GM23338 (cell line): ENCODE results near the gene TEX9. TPM values are rescaled to one million over a fixed set of nuclear protein-coding genes. Genes with fewer than 3 reads are reported as not detected.

Experiments
- ATAC-seq: fragments of 200-7000 bp; cut with Tn5 transposase; 3 replicates; pipeline ENCODE4 v1.9.1; 2020
- DNase-seq: peaks from one replicate; pipeline ENCODE4 v3.0.0-alpha.2; 2015; ENCODE audit warnings: low spot score
- H2AFZ ChIP-seq: fragments of 200-600 bp; sonication (generic); 2 replicates; pipeline ENCODE4 v1.8.0; 2016; ENCODE audit warnings: antibody characterized with exemption, mild to moderate bottlenecking, moderate library complexity
- H3F3A ChIP-seq: fragments of 200-600 bp; sonication (generic); replicated peaks from 2 replicates; pipeline ENCODE4 v1.8.0; 2017; ENCODE audit warnings: antibody characterized with exemption, mixed run types, low read depth
- H3K27ac ChIP-seq: fragments of 200-600 bp; sonication (generic); 2 replicates; pipeline ENCODE4 v1.6.1; 2016; ENCODE audit warnings: low read depth
- H3K27me3 ChIP-seq: fragments of 200-600 bp; sonication (generic); 2 replicates; pipeline ENCODE4 v1.8.0; 2016; ENCODE audit warnings: mild to moderate bottlenecking, mixed run types, moderate library complexity; ENCODE audit not compliant: insufficient read depth
- H3K36me3 ChIP-seq: fragments of 200-600 bp; sonication (generic); 2 replicates; pipeline ENCODE4 v1.8.0; 2016; ENCODE audit warnings: mild to moderate bottlenecking; ENCODE audit not compliant: insufficient read depth
- H3K4me1 ChIP-seq: fragments of 200-600 bp; sonication (generic); 2 replicates; pipeline ENCODE4 v1.8.0; 2016; ENCODE audit warnings: mild to moderate bottlenecking, moderate library complexity; ENCODE audit not compliant: insufficient read depth
- H3K4me2 ChIP-seq: fragments of 200-600 bp; sonication (generic); 2 replicates; pipeline ENCODE4 v1.7.1; 2017; ENCODE audit warnings: mixed run types
- H3K4me3 ChIP-seq: fragments of 200-600 bp; sonication (generic); 2 replicates; pipeline ENCODE4 v1.6.1; 2016; ENCODE audit warnings: mixed run types
- H3K79me2 ChIP-seq: fragments of 200-600 bp; sonication (generic); replicated peaks from 2 replicates; pipeline ENCODE4 v1.8.0; 2017; ENCODE audit warnings: mild to moderate bottlenecking; ENCODE audit not compliant: insufficient read depth
- H3K9me2 ChIP-seq: fragments of 200-600 bp; sonication (generic); 2 replicates; pipeline ENCODE4 v1.8.0; 2017; ENCODE audit not compliant: insufficient read depth
- H4K20me1 ChIP-seq: fragments of 200-600 bp; sonication (generic); replicated peaks from 2 replicates; pipeline ENCODE4 v1.8.0; 2017; ENCODE audit warnings: mild to moderate bottlenecking; ENCODE audit not compliant: insufficient read depth
- H3K27ac Mint-ChIP-seq: 2 replicates; pipeline ENCODE4 v1.8.0; 2020; ENCODE audit warnings: inconsistent platforms, mild to moderate bottlenecking, moderate library complexity, mixed read lengths
- H3K27me3 Mint-ChIP-seq: 3 replicates; pipeline ENCODE4 v1.8.0; 2022; ENCODE audit warnings: low read depth, mild to moderate bottlenecking, moderate library complexity, mixed read lengths, inconsistent platforms; ENCODE audit not compliant: insufficient read depth, poor library complexity
- H3K36me3 Mint-ChIP-seq: 3 replicates; pipeline ENCODE4 v1.8.0; 2021; ENCODE audit warnings: low read depth, mild to moderate bottlenecking, inconsistent platforms, moderate library complexity, mixed read lengths
- H3K4me1 Mint-ChIP-seq: 3 replicates; pipeline ENCODE4 v1.8.0; 2020; ENCODE audit warnings: mild to moderate bottlenecking, inconsistent platforms, mixed read lengths
- H3K4me3 Mint-ChIP-seq: 3 replicates; pipeline ENCODE4 v1.8.0; 2021; ENCODE audit warnings: moderate library complexity, mild to moderate bottlenecking, inconsistent platforms, mixed read lengths
- H3K9me3 Mint-ChIP-seq: 3 replicates; pipeline ENCODE4 v1.8.0; 2020; ENCODE audit warnings: moderate library complexity, mild to moderate bottlenecking, inconsistent platforms, mixed read lengths
- CREB1 ChIP-seq: fragments of 250-450 bp; sonication (Bioruptor Pico); IDR thresholded peaks from 2 replicates; pipeline ENCODE4 v1.5.0; 2020; ENCODE audit warnings: low read depth, mild to moderate bottlenecking, moderate library complexity
- CTCF ChIP-seq, 2 experiments: fragments of 200-600 bp in 1 of 2; sonication (generic) in 1 of 2; conservative IDR thresholded peaks; 2 replicates each; pipeline versions ENCODE4 v1.5.1 to v1.6.1; 2016 to 2017; ENCODE audit warnings: antibody characterized with exemption in 2 of 2, low read depth in 2 of 2, mild to moderate bottlenecking in 2 of 2, moderate library complexity in 1 of 2
- EZH2 ChIP-seq: fragments of 200-600 bp; sonication (generic); IDR thresholded peaks from one replicate; pipeline ENCODE4 v1.8.0; 2017; ENCODE audit warnings: antibody characterized with exemption, mild to moderate bottlenecking, low read depth; ENCODE audit not compliant: unreplicated experiment
- EZH2phosphoT487 ChIP-seq: fragments of 200-600 bp; sonication (generic); IDR thresholded peaks from one replicate; pipeline ENCODE4 v1.8.1; 2018; ENCODE audit warnings: antibody characterized with exemption; ENCODE audit not compliant: unreplicated experiment
- JUNB ChIP-seq: IDR thresholded peaks from one replicate; pipeline ENCODE4 v1.6.1; 2016; ENCODE audit warnings: antibody characterized with exemption; ENCODE audit not compliant: unreplicated experiment
- NANOG ChIP-seq: IDR thresholded peaks from 2 replicates; pipeline ENCODE4 v1.6.1; 2016; ENCODE audit warnings: antibody characterized with exemption, borderline replicate concordance
- POLR2AphosphoS5 ChIP-seq: IDR thresholded peaks from 2 replicates; pipeline ENCODE4 v1.6.1; 2016; ENCODE audit warnings: antibody characterized with exemption, low read depth
- STAT1 ChIP-seq: IDR thresholded peaks from one replicate; pipeline ENCODE4 v1.6.1; 2016; ENCODE audit warnings: antibody characterized with exemption; ENCODE audit not compliant: unreplicated experiment
- ZNF114 ChIP-seq: fragments of 250-450 bp; sonication (Bioruptor Pico); IDR thresholded peaks from 2 replicates; pipeline ENCODE4 v1.5.0; 2020; ENCODE audit warnings: mild to moderate bottlenecking, moderate library complexity
- ZNF331 ChIP-seq: fragments of 250-450 bp; sonication (Bioruptor Pico); IDR thresholded peaks from 2 replicates; pipeline ENCODE4 v1.5.0; 2020; ENCODE audit warnings: low read depth, mild to moderate bottlenecking, moderate library complexity
- polyA plus RNA-seq: library from polyadenylated mRNA; unstranded; fragments of >200 nt; fragmentation: Nextera tagmentation; extraction: Ambion mirVana; gene quantifications from 2 replicates; pipeline ENCODE4 v1.2.1, GENCODE V29; 2016
- total RNA-seq: library from RNA; depleted of rRNA; stranded (reverse); fragments of >200 nt; shearing (Covaris generic); gene quantifications from 2 replicates; pipeline ENCODE4 v1.2.3, GENCODE V29; 2014
- TF ChIP-seq, protein P1 (sequence below): fragments of 250-450 bp; sonication (Bioruptor Pico); IDR thresholded peaks from 2 replicates; pipeline ENCODE4 v1.5.0; 2020; ENCODE audit warnings: mild to moderate bottlenecking, moderate library complexity
- TF ChIP-seq, protein P2 (sequence below): IDR thresholded peaks from 2 replicates; pipeline ENCODE4 v1.6.1; 2016; ENCODE audit warnings: antibody characterized with exemption

The TEX9 gene
- total and polyA plus RNA-seq, 2 experiments from 2014 or later = 19.6 to 21.8 TPM

GRCh38 chr15:56369234-56369633 lies 4.0 kb downstream of the TEX9 start (continued):
- no peak for TF ChIP-seq EZH2
- no peak for TF ChIP-seq ZNF331 (CRISPR knock-in tag)
- no peak for TF ChIP-seq CREB1 (CRISPR knock-in tag)
- TF ChIP-seq POLR2AphosphoS5 = no peak
- TF ChIP-seq ZNF114 = no peak
- no peak for TF ChIP-seq CTCF (conservative IDR thresholded peaks at IDR 0.05; ENCODE audit: low read depth in 2 of 2)
- TF ChIP-seq JUNB = no peak
- TF ChIP-seq NANOG = no peak
- no peak for TF ChIP-seq EZH2phosphoT487

GRCh38 chr15:56371495-56372147 lies 6.4 kb downstream of the TEX9 start:
- Mint-ChIP-seq H3K27me3 (peaks cover 1% of the 10 kb centered on the region), H3K9me3 (no peaks in the 10 kb centered on the region), H3K36me3 (peaks cover 12% of the 10 kb centered on the region; the same call in 2 of the 3 replicates), H3K27ac (no peak overlapping the region), H3K4me3 (no peak overlapping the region), H3K4me1 (peaks cover 6% of the 10 kb centered on the region; the same call in 2 of the 3 replicates)
- no peaks in the 10 kb centered on the region for H3K27me3 ChIP-seq
- H3K9me2 ChIP-seq = no peaks in the 10 kb centered on the region
- peak; percentile 6 for DNase-seq
- no peak overlapping the region for H3K4me3 ChIP-seq
- ATAC-seq = no peak
- H2AFZ ChIP-seq = no peak overlapping the region
- H3K4me1 ChIP-seq = 0 out of 2 replicates have a peak, but pooled peaks cover under 1% of the 10 kb centered on the region
- H3K27ac ChIP-seq = no peak overlapping the region
- H3K79me2 ChIP-seq = peaks cover 24% of the 10 kb centered on the region; the same call in 1 of the 2 replicates
- TF ChIP-seq, protein P1, sequence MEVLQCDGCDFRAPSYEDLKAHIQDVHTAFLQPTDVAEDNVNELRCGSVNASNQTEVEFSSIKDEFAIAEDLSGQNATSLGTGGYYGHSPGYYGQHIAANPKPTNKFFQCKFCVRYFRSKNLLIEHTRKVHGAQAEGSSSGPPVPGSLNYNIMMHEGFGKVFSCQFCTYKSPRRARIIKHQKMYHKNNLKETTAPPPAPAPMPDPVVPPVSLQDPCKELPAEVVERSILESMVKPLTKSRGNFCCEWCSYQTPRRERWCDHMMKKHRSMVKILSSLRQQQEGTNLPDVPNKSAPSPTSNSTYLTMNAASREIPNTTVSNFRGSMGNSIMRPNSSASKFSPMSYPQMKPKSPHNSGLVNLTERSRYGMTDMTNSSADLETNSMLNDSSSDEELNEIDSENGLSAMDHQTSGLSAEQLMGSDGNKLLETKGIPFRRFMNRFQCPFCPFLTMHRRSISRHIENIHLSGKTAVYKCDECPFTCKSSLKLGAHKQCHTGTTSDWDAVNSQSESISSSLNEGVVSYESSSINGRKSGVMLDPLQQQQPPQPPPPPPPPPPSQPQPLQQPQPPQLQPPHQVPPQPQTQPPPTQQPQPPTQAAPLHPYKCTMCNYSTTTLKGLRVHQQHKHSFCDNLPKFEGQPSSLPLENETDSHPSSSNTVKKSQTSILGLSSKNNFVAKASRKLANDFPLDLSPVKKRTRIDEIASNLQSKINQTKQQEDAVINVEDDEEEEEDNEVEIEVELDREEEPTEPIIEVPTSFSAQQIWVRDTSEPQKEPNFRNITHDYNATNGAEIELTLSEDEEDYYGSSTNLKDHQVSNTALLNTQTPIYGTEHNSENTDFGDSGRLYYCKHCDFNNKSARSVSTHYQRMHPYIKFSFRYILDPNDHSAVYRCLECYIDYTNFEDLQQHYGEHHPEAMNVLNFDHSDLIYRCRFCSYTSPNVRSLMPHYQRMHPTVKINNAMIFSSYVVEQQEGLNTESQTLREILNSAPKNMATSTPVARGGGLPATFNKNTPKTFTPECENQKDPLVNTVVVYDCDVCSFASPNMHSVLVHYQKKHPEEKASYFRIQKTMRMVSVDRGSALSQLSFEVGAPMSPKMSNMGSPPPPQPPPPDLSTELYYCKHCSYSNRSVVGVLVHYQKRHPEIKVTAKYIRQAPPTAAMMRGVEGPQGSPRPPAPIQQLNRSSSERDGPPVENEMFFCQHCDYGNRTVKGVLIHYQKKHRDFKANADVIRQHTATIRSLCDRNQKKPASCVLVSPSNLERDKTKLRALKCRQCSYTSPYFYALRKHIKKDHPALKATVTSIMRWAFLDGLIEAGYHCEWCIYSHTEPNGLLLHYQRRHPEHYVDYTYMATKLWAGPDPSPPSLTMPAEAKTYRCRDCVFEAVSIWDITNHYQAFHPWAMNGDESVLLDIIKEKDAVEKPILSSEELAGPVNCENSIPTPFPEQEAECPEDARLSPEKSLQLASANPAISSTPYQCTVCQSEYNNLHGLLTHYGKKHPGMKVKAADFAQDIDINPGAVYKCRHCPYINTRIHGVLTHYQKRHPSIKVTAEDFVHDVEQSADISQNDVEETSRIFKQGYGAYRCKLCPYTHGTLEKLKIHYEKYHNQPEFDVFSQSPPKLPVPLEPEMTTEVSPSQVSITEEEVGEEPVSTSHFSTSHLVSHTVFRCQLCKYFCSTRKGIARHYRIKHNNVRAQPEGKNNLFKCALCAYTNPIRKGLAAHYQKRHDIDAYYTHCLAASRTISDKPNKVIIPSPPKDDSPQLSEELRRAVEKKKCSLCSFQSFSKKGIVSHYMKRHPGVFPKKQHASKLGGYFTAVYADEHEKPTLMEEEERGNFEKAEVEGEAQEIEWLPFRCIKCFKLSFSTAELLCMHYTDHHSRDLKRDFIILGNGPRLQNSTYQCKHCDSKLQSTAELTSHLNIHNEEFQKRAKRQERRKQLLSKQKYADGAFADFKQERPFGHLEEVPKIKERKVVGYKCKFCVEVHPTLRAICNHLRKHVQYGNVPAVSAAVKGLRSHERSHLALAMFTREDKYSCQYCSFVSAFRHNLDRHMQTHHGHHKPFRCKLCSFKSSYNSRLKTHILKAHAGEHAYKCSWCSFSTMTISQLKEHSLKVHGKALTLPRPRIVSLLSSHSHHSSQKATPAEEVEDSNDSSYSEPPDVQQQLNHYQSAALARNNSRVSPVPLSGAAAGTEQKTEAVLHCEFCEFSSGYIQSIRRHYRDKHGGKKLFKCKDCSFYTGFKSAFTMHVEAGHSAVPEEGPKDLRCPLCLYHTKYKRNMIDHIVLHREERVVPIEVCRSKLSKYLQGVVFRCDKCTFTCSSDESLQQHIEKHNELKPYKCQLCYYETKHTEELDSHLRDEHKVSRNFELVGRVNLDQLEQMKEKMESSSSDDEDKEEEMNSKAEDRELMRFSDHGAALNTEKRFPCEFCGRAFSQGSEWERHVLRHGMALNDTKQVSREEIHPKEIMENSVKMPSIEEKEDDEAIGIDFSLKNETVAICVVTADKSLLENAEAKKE (CRISPR knock-in tag) = no peak
- TF ChIP-seq EZH2phosphoT487 = no peak
- TF ChIP-seq ZNF331 (CRISPR knock-in tag) = no peak
- no peak for TF ChIP-seq CREB1 (CRISPR knock-in tag)
- TF ChIP-seq ZNF114 = no peak
- no peak for TF ChIP-seq NANOG
- TF ChIP-seq STAT1 = no peak
- no peak for TF ChIP-seq JUNB
- TF ChIP-seq, protein P2, sequence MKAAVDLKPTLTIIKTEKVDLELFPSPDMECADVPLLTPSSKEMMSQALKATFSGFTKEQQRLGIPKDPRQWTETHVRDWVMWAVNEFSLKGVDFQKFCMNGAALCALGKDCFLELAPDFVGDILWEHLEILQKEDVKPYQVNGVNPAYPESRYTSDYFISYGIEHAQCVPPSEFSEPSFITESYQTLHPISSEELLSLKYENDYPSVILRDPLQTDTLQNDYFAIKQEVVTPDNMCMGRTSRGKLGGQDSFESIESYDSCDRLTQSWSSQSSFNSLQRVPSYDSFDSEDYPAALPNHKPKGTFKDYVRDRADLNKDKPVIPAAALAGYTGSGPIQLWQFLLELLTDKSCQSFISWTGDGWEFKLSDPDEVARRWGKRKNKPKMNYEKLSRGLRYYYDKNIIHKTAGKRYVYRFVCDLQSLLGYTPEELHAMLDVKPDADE = no peak
- no peak overlapping the region for H3K4me2 ChIP-seq
- no peaks in the 10 kb centered on the region for H4K20me1 ChIP-seq
- H3F3A ChIP-seq = no peaks in the 10 kb centered on the region
- H3K36me3 ChIP-seq = no peaks in the 10 kb centered on the region
